GM18505 (cell line): Measurements from ENCODE around the gene SNTG2.

Source experiments
- ATAC-seq: cut with Tn5 transposase; IDR thresholded peaks from one replicate; pipeline ENCODE4 v1.9.1; 2021; ENCODE audit not compliant: unreplicated experiment
- POLR2A ChIP-seq: IDR thresholded peaks from 4 replicates; pipeline ENCODE4 v1.6.1; 2011; ENCODE audit warnings: borderline replicate concordance; ENCODE audit not compliant: insufficient read depth, insufficient read length; ENCODE audit errors: extremely low read depth

SNTG2 gene

GRCh38 chr2:1017827-1018226 is 67.2 kb downstream of the SNTG2 start:
- ATAC-seq: no peak
- no peak for TF ChIP-seq POLR2A

GRCh38 chr2:1020206-1020605 is 69.6 kb downstream of the SNTG2 start:
- no peak for TF ChIP-seq POLR2A
- ATAC-seq: no peak

- no peak for ATAC-seq
- no peak for TF ChIP-seq POLR2A
Observed at GRCh38 chr2:1022178-1022577, 71.5 kb downstream of the SNTG2 start.

GRCh38 chr2:1024981-1025380 is 74.3 kb downstream of the SNTG2 start:
- no peak for ATAC-seq
- TF ChIP-seq POLR2A: no peak

- no peak for ATAC-seq
- no peak for TF ChIP-seq POLR2A
Observed at GRCh38 chr2:1026141-1026540, 75.5 kb downstream of the SNTG2 start.

- ATAC-seq: no peak
- TF ChIP-seq POLR2A: no peak
Observed at GRCh38 chr2:1028831-1029230, 78.2 kb downstream of the SNTG2 start.

- TF ChIP-seq POLR2A: no peak
- ATAC-seq: no peak
Observed at GRCh38 chr2:1032030-1032429, 81.4 kb downstream of the SNTG2 start.

- no peak for ATAC-seq
- no peak for TF ChIP-seq POLR2A
Observed at GRCh38 chr2:1033069-1033468, 82.4 kb downstream of the SNTG2 start.

GRCh38 chr2:1037066-1037465 is 86.4 kb downstream of the SNTG2 start:
- no peak for ATAC-seq
- TF ChIP-seq POLR2A: no peak

- no peak for TF ChIP-seq POLR2A
Observed at GRCh38 chr2:1039549-1039948, 88.9 kb downstream of the SNTG2 start.

GRCh38 chr2:1041012-1041805 is 90.6 kb downstream of the SNTG2 start:
- no peak for ATAC-seq
- no peak for TF ChIP-seq POLR2A

More at GRCh38 chr2:1039549-1039948, 88.9 kb downstream of the SNTG2 start:
- ATAC-seq: no peak

GRCh38 chr2:1045109-1045508 is 94.5 kb downstream of the SNTG2 start:
- peak; percentile 96 for ATAC-seq
- TF ChIP-seq POLR2A: no peak

GRCh38 chr2:1046067-1046466 is 95.4 kb downstream of the SNTG2 start:
- no peak for ATAC-seq
- no peak for TF ChIP-seq POLR2A

GRCh38 chr2:1047485-1047884 is 96.8 kb downstream of the SNTG2 start:
- no peak for ATAC-seq
- TF ChIP-seq POLR2A: no peak
